Fibroblast of skin of scalp (primary cell): ENCODE measurements around the gene HUNK. TPM values are rescaled to one million over a fixed set of nuclear protein-coding genes. Genes with fewer than 3 reads are reported as not detected.
"Not testable (repeated sequence)": the region's sequence is repeated elsewhere in the genome, so short reads cannot be mapped to it uniquely, and the experiment has no call there.

ENCODE experiments used
- DNase-seq: peaks from one replicate; pipeline ENCODE4 v3.0.0-alpha.2; 2013
- polyA plus RNA-seq, 2 experiments: library from polyadenylated mRNA; unstranded; fragments of 120-200 nt; gene quantifications; one replicate each; pipeline ENCODE4 v1.2.1, GENCODE V29; 2013; ENCODE audit not compliant: insufficient read length in 2 of 2

Gene HUNK
- 9.5 TPM for polyA plus RNA-seq (2013, experiment 1 of 2; ENCODE audit: insufficient read length)
- 6.4 TPM for polyA plus RNA-seq (2013, experiment 2 of 2; ENCODE audit: insufficient read length)

DNA sequence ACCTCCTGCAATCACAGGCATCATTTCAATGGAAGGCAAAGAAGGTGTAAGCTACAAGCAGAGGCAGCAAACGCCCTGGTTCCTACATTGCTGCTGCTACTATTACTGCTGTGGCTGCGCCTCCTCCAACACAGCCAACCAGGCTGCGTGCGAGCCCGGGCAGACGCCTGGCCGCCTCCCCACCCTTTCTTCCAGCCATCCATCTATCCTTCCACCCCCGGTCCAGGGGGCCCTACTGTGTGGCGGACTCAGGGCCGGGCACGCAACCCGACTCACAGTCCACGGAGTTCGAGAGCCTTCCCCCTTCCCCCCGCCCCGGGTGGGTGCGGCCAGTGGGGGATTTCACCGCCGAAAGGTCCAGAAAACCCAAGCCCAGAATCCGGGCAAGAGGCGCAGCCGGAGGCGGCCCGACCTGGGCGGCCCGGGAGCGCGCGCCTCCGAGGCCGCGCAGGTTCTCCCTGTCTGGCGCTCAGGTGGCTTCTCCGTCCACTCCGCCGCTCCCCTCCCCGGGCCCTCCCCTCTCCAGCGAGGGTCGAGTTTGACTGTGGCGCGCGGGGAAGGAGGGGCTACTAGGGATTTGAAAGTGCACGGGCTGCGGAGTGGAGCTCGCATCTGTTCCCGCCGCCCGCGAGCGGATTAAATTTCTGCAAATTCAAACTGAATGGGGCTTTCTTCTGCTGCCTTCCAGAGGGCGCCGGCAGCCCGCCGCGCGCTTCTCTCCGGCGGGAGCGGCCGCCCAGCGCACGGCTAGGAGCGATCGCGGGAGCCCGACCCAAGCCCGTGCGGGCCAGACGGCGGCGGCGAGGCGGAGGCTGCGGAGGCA is at the start of gene HUNK:
Gene HUNK, plus strand, starts transcription at position 569 of the 823 bp plus-strand sequence. CDS start 655 bp downstream, outside the sequence.
- DNase-seq, result peak; percentile 66

GRCh38 chr21:31829736-31830472 is 42.9 kb upstream of the HUNK start:
- DNase-seq, result no peak

- DNase-seq, result no peak
Measured at GRCh38 chr21:31830701-31831100, 42.1 kb upstream of the HUNK start.

DNA sequence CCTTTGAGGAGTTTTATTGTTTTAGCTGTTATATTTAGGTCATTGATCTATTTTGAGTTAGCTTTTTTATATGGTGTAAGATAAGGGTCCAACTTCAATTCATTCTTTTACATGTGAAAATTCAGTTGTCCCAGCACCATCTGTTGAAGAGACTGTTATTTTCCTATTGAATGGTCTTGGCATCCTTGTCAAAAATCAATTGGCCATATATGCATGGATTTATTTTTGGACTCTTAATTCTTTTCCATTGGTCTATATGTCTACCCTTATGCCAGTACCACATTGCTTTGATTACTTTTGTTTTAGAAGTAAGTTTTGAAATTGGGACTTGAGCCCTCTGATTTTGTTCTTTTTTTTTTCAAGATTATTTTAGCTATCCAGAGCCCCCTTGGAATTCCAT is 35.8 kb upstream of the HUNK start:
- no peak for DNase-seq

GRCh38 chr21:31837618-31838390 is 35.0 kb upstream of the HUNK start:
- no peak for DNase-seq

- no peak for DNase-seq
Measured at GRCh38 chr21:31838586-31839355, 34.0 kb upstream of the HUNK start.

DNA sequence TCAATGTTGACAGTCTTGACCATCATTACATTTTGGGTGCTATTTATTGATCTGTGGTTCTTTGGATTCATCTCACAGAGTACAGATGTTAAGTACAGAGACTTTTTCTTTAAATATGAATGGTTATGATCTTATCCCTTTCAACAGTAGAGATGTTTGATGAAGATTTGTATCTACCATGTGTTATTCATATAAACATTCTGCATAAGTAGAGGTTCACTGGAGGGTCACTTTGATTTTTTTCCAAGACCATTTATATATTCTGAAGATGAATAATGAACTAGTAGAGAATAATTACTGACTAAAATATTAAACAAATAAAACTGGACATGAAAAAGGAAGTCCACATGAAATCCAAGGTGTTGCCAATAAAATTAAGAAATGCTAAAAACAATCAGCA is 28.6 kb upstream of the HUNK start:
- DNase-seq, result no peak

- DNase-seq, result no peak
Measured at GRCh38 chr21:31845151-31845729, 27.6 kb upstream of the HUNK start.

GRCh38 chr21:31846690-31847089 is 26.1 kb upstream of the HUNK start:
- no peak for DNase-seq

- DNase-seq, result no peak
Measured at GRCh38 chr21:31847761-31848160, 25.1 kb upstream of the HUNK start.

DNA sequence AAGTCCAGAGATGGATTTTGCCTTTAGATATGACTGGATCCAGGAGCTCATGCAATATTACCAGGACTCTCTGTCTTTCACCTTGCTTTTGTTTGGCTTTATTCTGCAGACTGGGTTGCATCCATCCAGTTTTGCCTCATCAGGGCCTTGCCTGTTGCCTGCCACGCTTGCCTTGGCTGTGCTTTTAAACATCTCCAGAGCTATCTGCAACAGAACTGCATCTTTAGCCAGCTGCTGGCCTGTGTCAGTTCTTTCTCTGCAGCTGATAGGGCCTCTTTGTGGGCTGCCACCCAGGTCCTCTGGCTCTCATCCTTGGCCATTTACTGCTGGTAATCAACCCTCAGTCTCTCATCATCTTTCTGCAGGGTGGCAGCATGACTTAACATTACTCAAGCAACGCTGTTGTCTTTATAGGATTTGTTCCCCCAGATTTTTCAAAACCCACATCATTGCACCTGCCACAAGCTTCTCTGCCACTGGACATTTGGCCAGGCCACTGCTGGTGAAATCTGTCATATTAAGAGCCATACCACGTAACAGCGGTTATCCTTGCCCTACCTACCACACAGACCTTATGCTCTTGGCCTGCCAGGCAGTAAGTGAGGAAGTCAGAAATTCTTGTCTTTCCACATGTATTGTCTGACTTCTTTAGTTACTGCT is 24.4 kb upstream of the HUNK start:
- no peak for DNase-seq

- no peak for DNase-seq
Measured at GRCh38 chr21:31850886-31851285, 21.9 kb upstream of the HUNK start.

GRCh38 chr21:31855180-31855579 is 17.6 kb upstream of the HUNK start:
- DNase-seq, result peak; percentile 30

GRCh38 chr21:31857096-31857495 is 15.7 kb upstream of the HUNK start:
- no peak for DNase-seq

DNA sequence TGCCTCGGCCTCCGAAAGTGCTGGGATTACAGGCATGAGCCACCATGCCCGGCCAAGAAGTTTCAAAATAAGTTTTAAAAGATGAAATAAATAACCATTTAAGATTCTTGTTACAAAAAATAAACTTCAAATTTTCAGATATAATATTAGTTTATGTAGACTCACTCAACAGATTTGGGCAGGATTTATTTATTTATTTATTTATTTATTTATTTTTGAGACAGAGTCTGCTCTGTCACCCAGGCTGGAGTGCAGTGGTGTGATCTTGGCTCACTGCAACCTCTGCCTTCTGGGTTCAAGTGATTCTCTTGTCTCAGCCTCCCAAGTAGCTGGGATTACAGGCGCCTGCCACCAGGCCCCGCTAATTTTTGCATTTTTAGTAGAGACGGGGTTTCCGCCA is 15.2 kb upstream of the HUNK start:
- DNase-seq, result not testable (repeated sequence)

DNA sequence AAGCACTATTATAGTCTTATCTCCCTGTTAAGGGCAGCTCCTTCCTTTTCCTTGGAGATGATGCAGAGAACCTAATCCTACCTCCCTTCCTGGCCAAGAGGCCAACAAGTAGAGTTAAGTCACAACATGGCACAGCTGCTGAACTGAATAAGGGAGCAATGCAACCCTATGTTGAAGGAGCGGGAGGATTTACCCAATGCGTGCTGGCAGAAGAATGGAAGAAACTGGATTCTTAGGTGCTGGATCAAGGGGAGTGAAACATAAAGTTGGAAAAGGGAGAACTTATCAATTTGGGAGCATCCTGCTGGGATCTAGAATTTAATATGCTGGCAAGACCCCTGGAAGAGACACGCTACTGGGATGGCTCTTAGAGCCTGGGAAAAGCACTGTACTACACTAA is 12.0 kb upstream of the HUNK start:
- DNase-seq, result no peak

GRCh38 chr21:31862078-31862477 is 10.7 kb upstream of the HUNK start:
- no peak for DNase-seq

DNA sequence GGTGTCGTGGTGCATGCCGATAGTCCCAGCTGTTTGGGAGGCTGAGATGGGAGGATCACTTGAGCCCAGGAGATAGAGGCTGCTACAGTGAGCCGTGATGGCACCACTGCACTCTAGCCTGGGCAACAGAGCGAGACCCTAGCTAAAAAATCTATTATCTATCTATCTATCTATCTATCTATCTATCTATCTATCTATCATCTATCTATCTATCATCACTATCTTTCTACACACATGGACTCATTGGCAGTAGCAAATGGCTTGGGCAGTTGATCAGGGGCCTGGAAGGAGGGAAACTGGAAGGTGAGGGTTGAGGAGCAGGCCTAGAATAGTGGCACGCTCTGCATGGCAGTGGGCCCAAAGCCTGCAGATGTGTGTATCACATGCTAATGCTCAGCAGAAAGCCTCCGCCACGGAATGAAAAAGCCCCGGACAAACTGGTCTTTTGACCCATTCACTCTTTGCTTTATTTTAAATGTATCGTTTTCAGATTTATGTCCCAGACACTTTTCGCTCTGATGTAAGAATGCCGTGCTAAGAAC is 7.3 kb upstream of the HUNK start:
- DNase-seq, result no peak

DNA sequence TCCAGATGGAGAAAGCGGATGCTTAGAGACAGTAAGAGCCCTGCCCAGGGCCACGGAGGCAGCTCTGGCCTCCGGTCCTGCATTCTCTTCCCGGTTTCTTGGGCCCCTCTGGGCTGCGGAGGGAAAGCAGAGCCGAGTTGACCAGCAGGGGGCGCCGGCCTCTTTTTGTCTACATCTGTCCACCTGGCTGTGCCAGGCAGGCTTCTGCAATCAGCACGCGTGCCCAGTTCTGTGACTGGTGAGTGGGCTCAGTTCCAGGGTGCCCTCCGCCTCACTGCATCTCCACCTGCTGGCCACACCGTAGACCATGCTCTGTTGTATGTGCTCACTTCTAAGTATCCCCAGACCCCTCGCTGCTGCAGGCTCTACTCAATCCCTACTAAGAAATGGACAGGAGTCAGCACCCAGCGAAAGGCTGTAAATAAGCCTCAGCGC is 6.7 kb upstream of the HUNK start:
- peak; percentile 79 for DNase-seq

DNA sequence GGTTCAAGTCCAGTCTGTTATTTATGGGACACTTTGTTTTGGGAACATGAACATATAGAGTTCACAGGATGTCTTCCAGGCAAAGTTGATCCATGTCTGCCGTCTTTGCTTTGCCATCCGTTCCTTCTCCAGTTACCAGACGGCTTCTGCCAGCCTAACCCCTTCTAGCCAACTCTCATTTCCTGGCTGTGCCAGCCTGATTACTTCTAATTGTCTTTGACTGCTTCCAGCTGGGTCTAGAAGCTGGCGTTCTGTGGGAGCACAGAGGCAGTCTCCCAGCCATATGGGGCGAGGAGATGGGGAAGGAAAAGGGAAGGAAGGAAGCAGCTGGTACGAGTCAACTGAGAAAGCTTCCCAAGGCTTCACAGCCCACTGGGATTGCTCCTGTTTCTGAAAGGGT is 3.1 kb upstream of the HUNK start:
- DNase-seq, result no peak
